Islet precursor cell (in vitro differentiated cells): ENCODE results near the gene MAPT.
A peak's percentile ranks its signal among the peaks of the same experiment; 100 is the strongest.
"Not testable (repeated sequence)": the region's sequence is repeated elsewhere in the genome, so short reads cannot be mapped to it uniquely, and the experiment has no call there.

ENCODE experiments used
- DNase-seq: peaks from one replicate; pipeline ENCODE4 v3.0.0-alpha.2; 2018

MAPT gene

GRCh38 chr17:45956746-45957145, 62.4 kb downstream of the MAPT start:
- not testable (repeated sequence) for DNase-seq

- DNase-seq = no peak
Observed at GRCh38 chr17:45958307-45958706, 64.0 kb downstream of the MAPT start.

GRCh38 chr17:45958994-45959665, 64.8 kb downstream of the MAPT start:
- DNase-seq = no peak

- no peak for DNase-seq
Observed at GRCh38 chr17:45960311-45960710, 66.0 kb downstream of the MAPT start.

- no peak for DNase-seq
Observed at GRCh38 chr17:45961206-45961605, 66.9 kb downstream of the MAPT start.

GRCh38 chr17:45962221-45962972, 68.0 kb downstream of the MAPT start:
- no peak for DNase-seq

GRCh38 chr17:45963283-45963682, 68.9 kb downstream of the MAPT start:
- DNase-seq = no peak

- DNase-seq = no peak
Observed at GRCh38 chr17:45963889-45964288, 69.5 kb downstream of the MAPT start.

GRCh38 chr17:45964634-45965033, 70.3 kb downstream of the MAPT start:
- DNase-seq = no peak

- no peak for DNase-seq
Observed at GRCh38 chr17:45965812-45966211, 71.5 kb downstream of the MAPT start.

GRCh38 chr17:45966606-45967280, 72.4 kb downstream of the MAPT start:
- no peak for DNase-seq

GRCh38 chr17:45967378-45967777, 73.0 kb downstream of the MAPT start:
- no peak for DNase-seq

GRCh38 chr17:45968732-45969131, 74.4 kb downstream of the MAPT start:
- no peak for DNase-seq

GRCh38 chr17:45969726-45970125, 75.4 kb downstream of the MAPT start:
- no peak for DNase-seq

GRCh38 chr17:45970659-45971058, 76.3 kb downstream of the MAPT start:
- DNase-seq = no peak

GRCh38 chr17:45971698-45972141, 77.4 kb downstream of the MAPT start:
- no peak for DNase-seq

GRCh38 chr17:45972531-45972930, 78.2 kb downstream of the MAPT start:
- DNase-seq = no peak

- no peak for DNase-seq
Observed at GRCh38 chr17:45973099-45973780, 78.9 kb downstream of the MAPT start.

- peak; percentile 60 for DNase-seq
Observed at GRCh38 chr17:45973946-45974859, 79.8 kb downstream of the MAPT start.

- DNase-seq = no peak
Observed at GRCh38 chr17:45974916-45975630, 80.7 kb downstream of the MAPT start.

- no peak for DNase-seq
Observed at GRCh38 chr17:45975640-45976295, 81.4 kb downstream of the MAPT start.
